MM.1S (cell line): Measurements from ENCODE around the gene GPRIN1.

Source experiments
- DNase-seq: peaks from one replicate; pipeline ENCODE4 v3.0.0-alpha.2; 2015
- H2AFZ ChIP-seq: fragments of 300-600 bp; sonication (generic); 2 replicates; pipeline ENCODE4 v1.6.0; 2016; ENCODE audit warnings: antibody characterized with exemption, low read length
- H3F3A ChIP-seq: fragments of 300-600 bp; sonication (generic); 2 replicates; pipeline ENCODE4 v1.6.1; 2016; ENCODE audit warnings: mild to moderate bottlenecking, antibody characterized with exemption, low read length, moderate library complexity, mixed read lengths; ENCODE audit not compliant: insufficient read depth
- H3K27ac ChIP-seq: fragments of 300-600 bp; sonication (generic); 2 replicates; pipeline ENCODE4 v1.5.1; 2016; ENCODE audit warnings: mild to moderate bottlenecking, low read length
- H3K27me3 ChIP-seq: fragments of 300-600 bp; sonication (generic); replicated peaks from 2 replicates; pipeline ENCODE4 v1.6.0; 2016; ENCODE audit warnings: low read length; ENCODE audit not compliant: insufficient read depth
- H3K36me3 ChIP-seq: fragments of 300-600 bp; sonication (generic); replicated peaks from 2 replicates; pipeline ENCODE4 v1.6.1; 2016; ENCODE audit warnings: mild to moderate bottlenecking, low read length, mixed read lengths; ENCODE audit not compliant: insufficient read depth
- H3K4me1 ChIP-seq: fragments of 300-600 bp; sonication (generic); 2 replicates; pipeline ENCODE4 v1.6.1; 2016; ENCODE audit warnings: low read length, mixed read lengths
- H3K4me2 ChIP-seq: fragments of 300-600 bp; sonication (generic); 2 replicates; pipeline ENCODE4 v1.6.0; 2016; ENCODE audit warnings: low read depth, low read length
- H3K4me3 ChIP-seq: fragments of 300-600 bp; sonication (generic); 2 replicates; pipeline ENCODE4 v1.5.1; 2016; ENCODE audit warnings: low read length, mixed read lengths
- H3K79me2 ChIP-seq: fragments of 300-600 bp; sonication (generic); 2 replicates; pipeline ENCODE4 v1.6.1; 2016; ENCODE audit warnings: mixed run types, low read length, mixed read lengths
- H3K9ac ChIP-seq: fragments of 300-600 bp; sonication (generic); 2 replicates; pipeline ENCODE4 v1.6.1; 2016; ENCODE audit warnings: low read length, mixed read lengths
- H3K9me2 ChIP-seq: fragments of 300-600 bp; sonication (generic); replicated peaks from 2 replicates; pipeline ENCODE4 v1.6.1; 2016; ENCODE audit warnings: mild to moderate bottlenecking, low read length, mixed read lengths; ENCODE audit not compliant: insufficient read depth
- H3K9me3 ChIP-seq: fragments of 300-600 bp; sonication (generic); replicated peaks from 2 replicates; pipeline ENCODE4 v1.6.1; 2016; ENCODE audit warnings: mild to moderate bottlenecking, low read length, mixed read lengths; ENCODE audit not compliant: insufficient read depth
- H4K20me1 ChIP-seq: fragments of 300-600 bp; sonication (generic); 2 replicates; pipeline ENCODE4 v1.6.1; 2016; ENCODE audit warnings: mild to moderate bottlenecking, low read length, moderate library complexity, mixed read lengths; ENCODE audit not compliant: insufficient read depth
- EZH2 ChIP-seq: fragments of 300-600 bp; sonication (generic); optimal IDR thresholded peaks from 2 replicates; pipeline ENCODE3; 2017; ENCODE audit warnings: low read depth, mild to moderate bottlenecking, antibody characterized with exemption, low read length, mixed read lengths
- EZH2phosphoT487 ChIP-seq: fragments of 300-600 bp; sonication (generic); IDR thresholded peaks from 2 replicates; pipeline ENCODE4 v1.6.1; 2018; ENCODE audit warnings: antibody characterized with exemption, low read length
- TF ChIP-seq, protein P1 (sequence below): fragments of 300-600 bp; sonication (generic); IDR thresholded peaks from 2 replicates; pipeline ENCODE4 v1.5.1; 2016; ENCODE audit warnings: antibody characterized with exemption, low read length, mixed read lengths

Gene GPRIN1

DNA sequence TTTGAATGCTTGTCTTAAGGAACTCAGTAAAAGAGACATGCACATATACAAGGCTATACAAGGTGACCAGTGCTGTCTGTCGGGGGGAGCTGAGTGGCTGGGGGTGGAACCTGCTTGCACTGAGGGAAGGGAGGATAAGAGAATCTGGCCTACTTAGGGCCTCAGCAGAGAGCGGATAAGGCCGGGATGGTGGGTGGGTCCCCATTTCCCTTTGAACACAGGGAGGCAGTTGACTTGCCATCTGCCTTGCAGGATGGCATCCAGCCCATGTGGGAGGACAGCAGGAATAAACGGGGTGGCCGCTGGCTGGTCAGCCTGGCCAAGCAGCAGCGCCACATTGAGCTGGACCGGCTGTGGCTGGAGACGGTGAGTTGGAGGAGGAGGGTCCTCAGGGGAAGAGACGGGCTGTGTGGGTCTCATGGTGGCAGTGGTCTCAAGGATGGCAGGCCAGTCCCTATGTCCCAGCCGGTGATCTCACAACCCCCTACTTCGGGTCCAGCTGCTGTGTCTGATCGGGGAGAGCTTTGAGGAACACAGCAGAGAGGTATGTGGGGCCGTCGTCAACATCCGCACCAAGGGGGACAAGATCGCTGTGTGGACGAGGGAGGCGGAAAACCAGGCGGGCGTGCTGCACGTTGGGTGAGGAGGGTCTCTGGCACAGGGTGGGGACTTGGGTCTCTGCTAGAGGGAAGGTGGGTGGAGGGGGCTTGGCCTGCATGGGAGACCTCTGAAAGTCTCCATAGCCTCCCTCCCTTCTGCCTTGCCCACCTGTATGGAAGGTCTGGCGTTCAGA lies 35.1 kb upstream of the GPRIN1 start:
- peaks cover 19% of the 10 kb centered on the region for H3K4me1 ChIP-seq
- H3K4me3 ChIP-seq, result no peak overlapping the region
- no peaks in the 10 kb centered on the region for H3K27me3 ChIP-seq
- no peak overlapping the region for H3K9ac ChIP-seq
- H4K20me1 ChIP-seq, result no peaks in the 10 kb centered on the region
- no peaks in the 10 kb centered on the region for H3K9me3 ChIP-seq
- no peaks in the 10 kb centered on the region for H3K36me3 ChIP-seq
- no peak overlapping the region for H2AFZ ChIP-seq
- DNase-seq, result no peak
- H3K9me2 ChIP-seq, result no peaks in the 10 kb centered on the region
- peaks cover 13% of the 10 kb centered on the region for H3K79me2 ChIP-seq
- TF ChIP-seq EZH2 (no peak), EZH2phosphoT487 (no peak)
- TF ChIP-seq, protein P1, sequence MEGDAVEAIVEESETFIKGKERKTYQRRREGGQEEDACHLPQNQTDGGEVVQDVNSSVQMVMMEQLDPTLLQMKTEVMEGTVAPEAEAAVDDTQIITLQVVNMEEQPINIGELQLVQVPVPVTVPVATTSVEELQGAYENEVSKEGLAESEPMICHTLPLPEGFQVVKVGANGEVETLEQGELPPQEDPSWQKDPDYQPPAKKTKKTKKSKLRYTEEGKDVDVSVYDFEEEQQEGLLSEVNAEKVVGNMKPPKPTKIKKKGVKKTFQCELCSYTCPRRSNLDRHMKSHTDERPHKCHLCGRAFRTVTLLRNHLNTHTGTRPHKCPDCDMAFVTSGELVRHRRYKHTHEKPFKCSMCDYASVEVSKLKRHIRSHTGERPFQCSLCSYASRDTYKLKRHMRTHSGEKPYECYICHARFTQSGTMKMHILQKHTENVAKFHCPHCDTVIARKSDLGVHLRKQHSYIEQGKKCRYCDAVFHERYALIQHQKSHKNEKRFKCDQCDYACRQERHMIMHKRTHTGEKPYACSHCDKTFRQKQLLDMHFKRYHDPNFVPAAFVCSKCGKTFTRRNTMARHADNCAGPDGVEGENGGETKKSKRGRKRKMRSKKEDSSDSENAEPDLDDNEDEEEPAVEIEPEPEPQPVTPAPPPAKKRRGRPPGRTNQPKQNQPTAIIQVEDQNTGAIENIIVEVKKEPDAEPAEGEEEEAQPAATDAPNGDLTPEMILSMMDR, result no peak
- no peaks in the 10 kb centered on the region for H3F3A ChIP-seq
- no peak overlapping the region for H3K27ac ChIP-seq
- no peak overlapping the region for H3K4me2 ChIP-seq

DNA sequence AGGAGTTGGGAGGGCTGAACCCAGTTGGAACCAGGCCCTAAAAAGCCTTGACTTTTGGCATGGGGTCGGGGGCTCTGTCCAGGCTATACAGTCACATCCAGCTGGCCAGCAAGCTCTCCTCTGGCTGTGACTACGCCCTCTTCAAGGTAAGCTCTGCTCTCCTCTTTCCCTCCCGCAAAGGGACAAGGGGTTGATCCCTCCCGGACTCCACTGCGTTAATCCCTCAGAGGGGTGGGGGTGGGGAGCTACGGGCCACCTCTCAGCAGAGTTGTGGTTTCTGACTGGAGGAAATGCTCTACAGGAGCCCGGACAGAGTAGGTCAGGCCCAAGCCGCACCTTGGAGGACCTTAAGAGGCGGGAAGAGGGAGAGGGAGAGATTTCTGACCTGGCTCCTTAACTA lies 34.3 kb upstream of the GPRIN1 start:
- no peak overlapping the region for H2AFZ ChIP-seq
- H4K20me1 ChIP-seq, result no peaks in the 10 kb centered on the region
- no peaks in the 10 kb centered on the region for H3K27me3 ChIP-seq
- peaks cover 13% of the 10 kb centered on the region for H3K79me2 ChIP-seq
- no peak overlapping the region for H3K4me2 ChIP-seq
- no peaks in the 10 kb centered on the region for H3K36me3 ChIP-seq
- H3F3A ChIP-seq, result no peaks in the 10 kb centered on the region
- TF ChIP-seq EZH2, result no peak
- TF ChIP-seq EZH2phosphoT487, result no peak
- TF ChIP-seq, protein P1, result no peak
- H3K9me3 ChIP-seq, result no peaks in the 10 kb centered on the region
- no peak for DNase-seq
- no peak overlapping the region for H3K9ac ChIP-seq
- peaks cover 19% of the 10 kb centered on the region for H3K4me1 ChIP-seq
- no peak overlapping the region for H3K4me3 ChIP-seq
- no peaks in the 10 kb centered on the region for H3K9me2 ChIP-seq
- no peak overlapping the region for H3K27ac ChIP-seq

DNA sequence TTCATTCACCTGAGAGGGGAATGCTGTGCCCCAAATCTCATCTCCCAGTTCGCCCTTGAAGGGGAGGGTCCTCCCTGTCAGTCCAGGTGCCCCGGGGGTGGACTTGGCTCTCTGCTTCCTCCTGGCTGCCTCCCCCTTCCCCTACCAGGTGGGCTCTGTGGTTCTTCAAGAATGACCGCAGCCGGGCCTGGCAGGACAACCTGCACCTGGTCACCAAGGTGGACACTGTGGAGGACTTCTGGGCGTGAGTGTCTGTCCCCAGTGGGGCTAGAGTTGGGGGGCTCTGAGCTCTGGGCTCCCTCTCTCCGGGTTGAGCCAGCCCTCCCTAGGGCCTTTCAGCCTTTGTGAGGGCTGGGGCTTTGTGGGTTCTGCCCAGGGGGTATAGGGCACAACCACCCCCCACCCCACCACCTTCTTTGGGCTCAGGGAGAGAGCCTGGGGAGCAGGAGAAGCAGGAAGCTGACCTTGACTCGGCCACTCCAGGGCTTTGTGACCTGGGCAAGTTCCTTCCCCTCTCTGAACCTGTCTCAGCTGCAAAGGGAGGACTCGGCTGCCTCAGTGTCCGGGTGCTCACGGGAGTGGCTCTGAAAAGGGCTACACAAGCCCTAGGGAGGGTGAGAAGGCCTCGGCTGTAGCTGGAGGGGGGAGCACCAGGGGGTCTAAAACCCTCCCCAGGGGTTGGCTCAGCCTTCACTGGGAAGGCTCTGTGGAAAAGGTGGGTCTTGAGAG lies 33.7 kb upstream of the GPRIN1 start:
- Histone ChIP-seq H3K27me3 (0 out of 2 replicates have a peak, but pooled peaks cover under 1% of the 10 kb centered on the region), H3K4me3 (no peak overlapping the region), H3K9ac (no peak overlapping the region), H3K4me2 (no peak overlapping the region), H3K4me1 (peaks cover 14% of the 10 kb centered on the region), H4K20me1 (no peaks in the 10 kb centered on the region), H3K79me2 (peaks cover 11% of the 10 kb centered on the region), H3K27ac (no peak overlapping the region), H3K36me3 (no peaks in the 10 kb centered on the region), H3F3A (no peaks in the 10 kb centered on the region), H3K9me2 (no peaks in the 10 kb centered on the region), H3K9me3 (no peaks in the 10 kb centered on the region), H2AFZ (no peak overlapping the region)
- no peak for DNase-seq
- TF ChIP-seq EZH2phosphoT487 (no peak), EZH2 (no peak)
- TF ChIP-seq, protein P1, result no peak
